ENCODE data around the gene RPL32. TPM values are rescaled to one million over a fixed set of nuclear protein-coding genes. Genes with fewer than 3 reads are reported as not detected.
A peak's percentile ranks its signal among the peaks of the same experiment; 100 is the strongest.

Gene RPL32
- total RNA-seq, 1 experiment from 2014 or later, result 1,643 TPM

DNA sequence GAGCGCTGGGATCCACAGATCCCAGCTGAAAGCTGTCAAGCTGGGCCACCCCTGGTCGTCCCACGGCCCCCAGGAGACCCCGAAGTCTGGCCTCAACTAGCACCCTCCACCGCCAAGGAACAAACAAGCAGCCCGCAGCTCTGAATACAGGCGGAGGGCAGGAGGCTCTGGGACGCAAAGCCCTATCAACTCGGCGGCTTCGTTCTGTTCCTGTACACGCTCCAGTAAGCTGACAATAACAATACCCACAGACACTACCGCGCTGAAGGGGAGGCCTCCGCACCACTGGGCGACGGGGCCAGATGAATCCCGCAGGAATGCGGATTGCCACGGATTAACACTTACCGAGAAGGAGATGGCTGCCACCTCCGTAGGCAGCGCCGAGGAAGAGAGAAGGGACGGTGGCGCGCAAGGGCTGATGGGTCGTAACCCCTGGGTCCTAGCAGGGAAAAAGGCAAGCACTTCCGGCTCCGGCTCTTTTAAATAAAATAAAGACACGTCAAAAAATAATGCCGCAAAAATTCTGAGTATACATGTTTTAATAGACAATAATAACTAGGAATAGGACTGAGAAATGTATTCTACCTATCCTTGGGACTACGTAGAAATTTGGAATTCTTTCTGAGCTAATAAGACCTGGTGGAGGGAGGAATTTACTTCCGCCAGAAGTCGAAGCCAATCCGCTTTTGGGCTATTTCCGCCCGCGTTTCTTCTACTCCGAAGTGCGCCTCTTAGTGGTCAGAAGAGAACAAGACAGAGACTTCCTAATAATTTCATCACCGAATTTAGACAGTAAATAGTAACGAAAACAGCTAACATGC, at the start of gene RPL32 (continued):
- 0 out of 2 replicates have a peak, but pooled peaks have one; percentile 72 for TF ChIP-seq FOXP1 (CRISPR knock-in tag; IDR thresholded peaks at IDR 0.05; ENCODE audit: borderline replicate concordance)
- TF ChIP-seq, protein P1, sequence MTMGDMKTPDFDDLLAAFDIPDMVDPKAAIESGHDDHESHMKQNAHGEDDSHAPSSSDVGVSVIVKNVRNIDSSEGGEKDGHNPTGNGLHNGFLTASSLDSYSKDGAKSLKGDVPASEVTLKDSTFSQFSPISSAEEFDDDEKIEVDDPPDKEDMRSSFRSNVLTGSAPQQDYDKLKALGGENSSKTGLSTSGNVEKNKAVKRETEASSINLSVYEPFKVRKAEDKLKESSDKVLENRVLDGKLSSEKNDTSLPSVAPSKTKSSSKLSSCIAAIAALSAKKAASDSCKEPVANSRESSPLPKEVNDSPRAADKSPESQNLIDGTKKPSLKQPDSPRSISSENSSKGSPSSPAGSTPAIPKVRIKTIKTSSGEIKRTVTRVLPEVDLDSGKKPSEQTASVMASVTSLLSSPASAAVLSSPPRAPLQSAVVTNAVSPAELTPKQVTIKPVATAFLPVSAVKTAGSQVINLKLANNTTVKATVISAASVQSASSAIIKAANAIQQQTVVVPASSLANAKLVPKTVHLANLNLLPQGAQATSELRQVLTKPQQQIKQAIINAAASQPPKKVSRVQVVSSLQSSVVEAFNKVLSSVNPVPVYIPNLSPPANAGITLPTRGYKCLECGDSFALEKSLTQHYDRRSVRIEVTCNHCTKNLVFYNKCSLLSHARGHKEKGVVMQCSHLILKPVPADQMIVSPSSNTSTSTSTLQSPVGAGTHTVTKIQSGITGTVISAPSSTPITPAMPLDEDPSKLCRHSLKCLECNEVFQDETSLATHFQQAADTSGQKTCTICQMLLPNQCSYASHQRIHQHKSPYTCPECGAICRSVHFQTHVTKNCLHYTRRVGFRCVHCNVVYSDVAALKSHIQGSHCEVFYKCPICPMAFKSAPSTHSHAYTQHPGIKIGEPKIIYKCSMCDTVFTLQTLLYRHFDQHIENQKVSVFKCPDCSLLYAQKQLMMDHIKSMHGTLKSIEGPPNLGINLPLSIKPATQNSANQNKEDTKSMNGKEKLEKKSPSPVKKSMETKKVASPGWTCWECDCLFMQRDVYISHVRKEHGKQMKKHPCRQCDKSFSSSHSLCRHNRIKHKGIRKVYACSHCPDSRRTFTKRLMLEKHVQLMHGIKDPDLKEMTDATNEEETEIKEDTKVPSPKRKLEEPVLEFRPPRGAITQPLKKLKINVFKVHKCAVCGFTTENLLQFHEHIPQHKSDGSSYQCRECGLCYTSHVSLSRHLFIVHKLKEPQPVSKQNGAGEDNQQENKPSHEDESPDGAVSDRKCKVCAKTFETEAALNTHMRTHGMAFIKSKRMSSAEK (CRISPR knock-in tag; IDR thresholded peaks at IDR 0.05; ENCODE audit: borderline replicate concordance), result no peak; the same call in 1 of the 2 replicates
- TF ChIP-seq, protein P2, sequence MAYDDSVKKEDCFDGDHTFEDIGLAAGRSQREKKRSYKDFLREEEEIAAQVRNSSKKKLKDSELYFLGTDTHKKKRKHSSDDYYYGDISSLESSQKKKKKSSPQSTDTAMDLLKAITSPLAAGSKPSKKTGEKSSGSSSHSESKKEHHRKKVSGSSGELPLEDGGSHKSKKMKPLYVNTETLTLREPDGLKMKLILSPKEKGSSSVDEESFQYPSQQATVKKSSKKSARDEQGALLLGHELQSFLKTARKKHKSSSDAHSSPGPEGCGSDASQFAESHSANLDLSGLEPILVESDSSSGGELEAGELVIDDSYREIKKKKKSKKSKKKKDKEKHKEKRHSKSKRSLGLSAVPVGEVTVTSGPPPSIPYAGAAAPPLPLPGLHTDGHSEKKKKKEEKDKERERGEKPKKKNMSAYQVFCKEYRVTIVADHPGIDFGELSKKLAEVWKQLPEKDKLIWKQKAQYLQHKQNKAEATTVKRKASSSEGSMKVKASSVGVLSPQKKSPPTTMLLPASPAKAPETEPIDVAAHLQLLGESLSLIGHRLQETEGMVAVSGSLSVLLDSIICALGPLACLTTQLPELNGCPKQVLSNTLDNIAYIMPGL (CRISPR knock-in tag; IDR thresholded peaks at IDR 0.05), result no peak; the same call in 1 of the 2 replicates
- TF ChIP-seq MLX (CRISPR knock-in tag; IDR thresholded peaks at IDR 0.05), result no peak
- TF ChIP-seq ZBTB21 (CRISPR knock-in tag; IDR thresholded peaks at IDR 0.05; ENCODE audit: borderline replicate concordance), result no peak
- TF ChIP-seq TEAD1 (CRISPR knock-in tag; IDR thresholded peaks at IDR 0.05), result peak; percentile 69; the same call in 1 of the 2 replicates
- TF ChIP-seq GABPB1 (CRISPR knock-in tag; IDR thresholded peaks at IDR 0.05), result peak; percentile 29
- TF ChIP-seq, protein P3, sequence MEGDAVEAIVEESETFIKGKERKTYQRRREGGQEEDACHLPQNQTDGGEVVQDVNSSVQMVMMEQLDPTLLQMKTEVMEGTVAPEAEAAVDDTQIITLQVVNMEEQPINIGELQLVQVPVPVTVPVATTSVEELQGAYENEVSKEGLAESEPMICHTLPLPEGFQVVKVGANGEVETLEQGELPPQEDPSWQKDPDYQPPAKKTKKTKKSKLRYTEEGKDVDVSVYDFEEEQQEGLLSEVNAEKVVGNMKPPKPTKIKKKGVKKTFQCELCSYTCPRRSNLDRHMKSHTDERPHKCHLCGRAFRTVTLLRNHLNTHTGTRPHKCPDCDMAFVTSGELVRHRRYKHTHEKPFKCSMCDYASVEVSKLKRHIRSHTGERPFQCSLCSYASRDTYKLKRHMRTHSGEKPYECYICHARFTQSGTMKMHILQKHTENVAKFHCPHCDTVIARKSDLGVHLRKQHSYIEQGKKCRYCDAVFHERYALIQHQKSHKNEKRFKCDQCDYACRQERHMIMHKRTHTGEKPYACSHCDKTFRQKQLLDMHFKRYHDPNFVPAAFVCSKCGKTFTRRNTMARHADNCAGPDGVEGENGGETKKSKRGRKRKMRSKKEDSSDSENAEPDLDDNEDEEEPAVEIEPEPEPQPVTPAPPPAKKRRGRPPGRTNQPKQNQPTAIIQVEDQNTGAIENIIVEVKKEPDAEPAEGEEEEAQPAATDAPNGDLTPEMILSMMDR (IDR thresholded peaks at IDR 0.05), result peak; percentile 18; the same call in 1 of the 2 replicates
- no peak for TF ChIP-seq SOX15 (CRISPR knock-in tag; IDR thresholded peaks at IDR 0.05)
- no peak for TF ChIP-seq E2F5 (CRISPR knock-in tag; IDR thresholded peaks at IDR 0.05)
- peak; percentile 70; the same call in 1 of the 2 replicates for TF ChIP-seq NR2C2 (CRISPR knock-in tag; IDR thresholded peaks at IDR 0.05)
- TF ChIP-seq, protein P4, sequence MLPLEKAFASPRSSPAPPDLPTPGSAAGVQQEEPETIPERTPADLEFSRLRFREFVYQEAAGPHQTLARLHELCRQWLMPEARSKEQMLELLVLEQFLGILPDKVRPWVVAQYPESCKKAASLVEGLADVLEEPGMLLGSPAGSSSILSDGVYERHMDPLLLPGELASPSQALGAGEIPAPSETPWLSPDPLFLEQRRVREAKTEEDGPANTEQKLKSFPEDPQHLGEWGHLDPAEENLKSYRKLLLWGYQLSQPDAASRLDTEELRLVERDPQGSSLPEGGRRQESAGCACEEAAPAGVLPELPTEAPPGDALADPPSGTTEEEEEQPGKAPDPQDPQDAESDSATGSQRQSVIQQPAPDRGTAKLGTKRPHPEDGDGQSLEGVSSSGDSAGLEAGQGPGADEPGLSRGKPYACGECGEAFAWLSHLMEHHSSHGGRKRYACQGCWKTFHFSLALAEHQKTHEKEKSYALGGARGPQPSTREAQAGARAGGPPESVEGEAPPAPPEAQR (CRISPR knock-in tag; IDR thresholded peaks at IDR 0.05), result no peak
- no peak for TF ChIP-seq NFATC4 (CRISPR knock-in tag; IDR thresholded peaks at IDR 0.05)
- no peak for TF ChIP-seq ZNF396 (CRISPR knock-in tag; IDR thresholded peaks at IDR 0.05; ENCODE audit: borderline replicate concordance)
- TF ChIP-seq ZNF281 (CRISPR knock-in tag; IDR thresholded peaks at IDR 0.05), result peak; percentile 72; the same call in 1 of the 2 replicates
- TF ChIP-seq SP1 (CRISPR knock-in tag; conservative IDR thresholded peaks at IDR 0.05), result peak; percentile 39; the same call in 1 of the 2 replicates
- TF ChIP-seq ERG (CRISPR knock-in tag; IDR thresholded peaks at IDR 0.05), result no peak
- 0 out of 2 replicates have a peak, but pooled peaks have one; percentile 32 for TF ChIP-seq HMGA2 (CRISPR knock-in tag; IDR thresholded peaks at IDR 0.05)
